GM23338 (cell line): Measurements from ENCODE around the gene SRSF7. TPM values are rescaled to one million over a fixed set of nuclear protein-coding genes. Genes with fewer than 3 reads are reported as not detected.

Source experiments
- ATAC-seq: fragments of 200-7000 bp; cut with Tn5 transposase; 3 replicates; pipeline ENCODE4 v1.9.1; 2020
- DNase-seq: peaks from one replicate; pipeline ENCODE4 v3.0.0-alpha.2; 2015; ENCODE audit warnings: low spot score
- H2AFZ ChIP-seq: fragments of 200-600 bp; sonication (generic); 2 replicates; pipeline ENCODE4 v1.8.0; 2016; ENCODE audit warnings: antibody characterized with exemption, mild to moderate bottlenecking, moderate library complexity
- H3F3A ChIP-seq: fragments of 200-600 bp; sonication (generic); replicated peaks from 2 replicates; pipeline ENCODE4 v1.8.0; 2017; ENCODE audit warnings: antibody characterized with exemption, mixed run types, low read depth
- H3K27ac ChIP-seq: fragments of 200-600 bp; sonication (generic); 2 replicates; pipeline ENCODE4 v1.6.1; 2016; ENCODE audit warnings: low read depth
- H3K27me3 ChIP-seq: fragments of 200-600 bp; sonication (generic); 2 replicates; pipeline ENCODE4 v1.8.0; 2016; ENCODE audit warnings: mild to moderate bottlenecking, mixed run types, moderate library complexity; ENCODE audit not compliant: insufficient read depth
- H3K36me3 ChIP-seq: fragments of 200-600 bp; sonication (generic); 2 replicates; pipeline ENCODE4 v1.8.0; 2016; ENCODE audit warnings: mild to moderate bottlenecking; ENCODE audit not compliant: insufficient read depth
- H3K4me1 ChIP-seq: fragments of 200-600 bp; sonication (generic); 2 replicates; pipeline ENCODE4 v1.8.0; 2016; ENCODE audit warnings: mild to moderate bottlenecking, moderate library complexity; ENCODE audit not compliant: insufficient read depth
- H3K4me2 ChIP-seq: fragments of 200-600 bp; sonication (generic); 2 replicates; pipeline ENCODE4 v1.7.1; 2017; ENCODE audit warnings: mixed run types
- H3K4me3 ChIP-seq: fragments of 200-600 bp; sonication (generic); 2 replicates; pipeline ENCODE4 v1.6.1; 2016; ENCODE audit warnings: mixed run types
- H3K79me2 ChIP-seq: fragments of 200-600 bp; sonication (generic); replicated peaks from 2 replicates; pipeline ENCODE4 v1.8.0; 2017; ENCODE audit warnings: mild to moderate bottlenecking; ENCODE audit not compliant: insufficient read depth
- H3K9me2 ChIP-seq: fragments of 200-600 bp; sonication (generic); 2 replicates; pipeline ENCODE4 v1.8.0; 2017; ENCODE audit not compliant: insufficient read depth
- H4K20me1 ChIP-seq: fragments of 200-600 bp; sonication (generic); replicated peaks from 2 replicates; pipeline ENCODE4 v1.8.0; 2017; ENCODE audit warnings: mild to moderate bottlenecking; ENCODE audit not compliant: insufficient read depth
- H3K27ac Mint-ChIP-seq: 2 replicates; pipeline ENCODE4 v1.8.0; 2020; ENCODE audit warnings: inconsistent platforms, mild to moderate bottlenecking, moderate library complexity, mixed read lengths
- H3K27me3 Mint-ChIP-seq: 3 replicates; pipeline ENCODE4 v1.8.0; 2022; ENCODE audit warnings: low read depth, mild to moderate bottlenecking, moderate library complexity, mixed read lengths, inconsistent platforms; ENCODE audit not compliant: insufficient read depth, poor library complexity
- H3K36me3 Mint-ChIP-seq: 3 replicates; pipeline ENCODE4 v1.8.0; 2021; ENCODE audit warnings: low read depth, mild to moderate bottlenecking, inconsistent platforms, moderate library complexity, mixed read lengths
- H3K4me1 Mint-ChIP-seq: 3 replicates; pipeline ENCODE4 v1.8.0; 2020; ENCODE audit warnings: mild to moderate bottlenecking, inconsistent platforms, mixed read lengths
- H3K4me3 Mint-ChIP-seq: 3 replicates; pipeline ENCODE4 v1.8.0; 2021; ENCODE audit warnings: moderate library complexity, mild to moderate bottlenecking, inconsistent platforms, mixed read lengths
- H3K9me3 Mint-ChIP-seq: 3 replicates; pipeline ENCODE4 v1.8.0; 2020; ENCODE audit warnings: moderate library complexity, mild to moderate bottlenecking, inconsistent platforms, mixed read lengths
- CREB1 ChIP-seq: fragments of 250-450 bp; sonication (Bioruptor Pico); IDR thresholded peaks from 2 replicates; pipeline ENCODE4 v1.5.0; 2020; ENCODE audit warnings: low read depth, mild to moderate bottlenecking, moderate library complexity
- EZH2phosphoT487 ChIP-seq: fragments of 200-600 bp; sonication (generic); IDR thresholded peaks from one replicate; pipeline ENCODE4 v1.8.1; 2018; ENCODE audit warnings: antibody characterized with exemption; ENCODE audit not compliant: unreplicated experiment
- JUNB ChIP-seq: IDR thresholded peaks from one replicate; pipeline ENCODE4 v1.6.1; 2016; ENCODE audit warnings: antibody characterized with exemption; ENCODE audit not compliant: unreplicated experiment
- NANOG ChIP-seq: IDR thresholded peaks from 2 replicates; pipeline ENCODE4 v1.6.1; 2016; ENCODE audit warnings: antibody characterized with exemption, borderline replicate concordance
- POLR2AphosphoS5 ChIP-seq: IDR thresholded peaks from 2 replicates; pipeline ENCODE4 v1.6.1; 2016; ENCODE audit warnings: antibody characterized with exemption, low read depth
- ZNF114 ChIP-seq: fragments of 250-450 bp; sonication (Bioruptor Pico); IDR thresholded peaks from 2 replicates; pipeline ENCODE4 v1.5.0; 2020; ENCODE audit warnings: mild to moderate bottlenecking, moderate library complexity
- polyA plus RNA-seq: library from polyadenylated mRNA; unstranded; fragments of >200 nt; fragmentation: Nextera tagmentation; extraction: Ambion mirVana; gene quantifications from 2 replicates; pipeline ENCODE4 v1.2.1, GENCODE V29; 2016
- total RNA-seq: library from RNA; depleted of rRNA; stranded (reverse); fragments of >200 nt; shearing (Covaris generic); gene quantifications from 2 replicates; pipeline ENCODE4 v1.2.3, GENCODE V29; 2014
- TF ChIP-seq, protein P1 (sequence below): IDR thresholded peaks from 2 replicates; pipeline ENCODE4 v1.6.1; 2016; ENCODE audit warnings: antibody characterized with exemption
- TF ChIP-seq, protein P2 (sequence below): IDR thresholded peaks from one replicate; pipeline ENCODE4 v1.6.1; 2018; ENCODE audit warnings: antibody characterized with exemption; ENCODE audit not compliant: unreplicated experiment
- TF ChIP-seq, protein P3 (sequence below), 2 experiments: fragments of 200-600 bp in 1 of 2; sonication (generic) in 1 of 2; conservative IDR thresholded peaks; 2 replicates each; pipeline versions ENCODE4 v1.5.1 to v1.6.1; 2016 to 2017; ENCODE audit warnings: antibody characterized with exemption in 2 of 2, low read depth in 2 of 2, mild to moderate bottlenecking in 2 of 2, moderate library complexity in 1 of 2

Gene SRSF7
- total and polyA plus RNA-seq, 2 experiments from 2014 or later, result 251 to 572 TPM

DNA sequence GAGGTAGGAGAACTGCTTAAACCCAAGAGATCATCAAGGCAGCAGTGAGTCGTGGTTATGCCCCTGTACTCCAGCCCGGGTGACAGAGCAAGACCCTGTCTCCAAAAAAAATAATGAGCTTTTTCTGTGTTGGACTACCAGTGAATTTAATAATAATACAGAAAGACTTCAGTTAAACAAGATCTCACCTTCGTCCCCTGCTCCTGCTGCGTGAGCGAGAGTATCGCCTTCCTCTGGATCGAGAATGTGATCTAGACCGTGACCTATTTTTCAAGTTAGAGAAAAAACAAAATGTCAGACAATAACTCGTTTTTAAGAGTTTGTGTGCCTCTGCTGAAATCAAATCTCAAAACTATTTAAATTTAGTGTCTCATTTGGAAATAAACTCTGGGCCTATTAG, 2.8 kb downstream of the SRSF7 start:
- Mint-ChIP-seq H3K36me3 (peaks cover 79% of the 10 kb centered on the region), H3K27ac (peak overlapping the region; percentile 79; the same call in 1 of the 2 replicates), H3K4me1 (peaks cover 39% of the 10 kb centered on the region), H3K9me3 (peaks cover 6% of the 10 kb centered on the region; the same call in 2 of the 3 replicates), H3K27me3 (peaks cover 25% of the 10 kb centered on the region), H3K4me3 (peak overlapping the region; percentile 98)
- Histone ChIP-seq H3K4me2 (peak overlapping the region; percentile 98), H3K4me3 (peak overlapping the region; percentile 99), H3K4me1 (peaks cover 12% of the 10 kb centered on the region), H3K79me2 (peaks cover 74% of the 10 kb centered on the region), H3F3A (peaks cover 68% of the 10 kb centered on the region), H3K36me3 (peaks cover 67% of the 10 kb centered on the region), H3K9me2 (no peaks in the 10 kb centered on the region), H3K27ac (peak overlapping the region; percentile 62), H3K27me3 (no peaks in the 10 kb centered on the region), H4K20me1 (peaks cover 55% of the 10 kb centered on the region), H2AFZ (no peak overlapping the region)
- TF ChIP-seq, protein P1, sequence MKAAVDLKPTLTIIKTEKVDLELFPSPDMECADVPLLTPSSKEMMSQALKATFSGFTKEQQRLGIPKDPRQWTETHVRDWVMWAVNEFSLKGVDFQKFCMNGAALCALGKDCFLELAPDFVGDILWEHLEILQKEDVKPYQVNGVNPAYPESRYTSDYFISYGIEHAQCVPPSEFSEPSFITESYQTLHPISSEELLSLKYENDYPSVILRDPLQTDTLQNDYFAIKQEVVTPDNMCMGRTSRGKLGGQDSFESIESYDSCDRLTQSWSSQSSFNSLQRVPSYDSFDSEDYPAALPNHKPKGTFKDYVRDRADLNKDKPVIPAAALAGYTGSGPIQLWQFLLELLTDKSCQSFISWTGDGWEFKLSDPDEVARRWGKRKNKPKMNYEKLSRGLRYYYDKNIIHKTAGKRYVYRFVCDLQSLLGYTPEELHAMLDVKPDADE, result no peak
- TF ChIP-seq NANOG, result no peak
- no peak for TF ChIP-seq EZH2phosphoT487
- no peak for TF ChIP-seq POLR2AphosphoS5
- TF ChIP-seq ZNF114, result no peak
- DNase-seq, result no peak
- ATAC-seq, result no peak

DNA sequence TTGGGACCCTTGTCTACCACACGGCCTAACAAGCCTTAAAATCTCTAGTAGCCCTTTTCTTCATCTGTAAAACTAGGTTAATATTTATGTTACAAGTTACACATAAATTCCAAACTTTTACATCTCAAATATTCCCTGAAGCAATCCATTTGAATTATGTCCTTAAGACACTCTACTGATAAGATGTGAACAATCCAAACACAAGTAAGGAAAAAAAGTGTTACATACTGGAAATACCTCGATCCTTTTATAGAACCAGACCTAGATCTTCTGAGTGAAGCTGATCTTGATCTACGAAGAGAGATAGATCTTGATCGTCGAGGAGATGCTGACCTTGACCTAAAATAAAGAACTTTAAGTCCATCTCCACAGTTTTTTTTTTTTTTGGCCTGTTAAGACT, 3.3 kb downstream of the SRSF7 start:
- no peaks in the 10 kb centered on the region for H3K9me2 ChIP-seq
- H3K4me3 ChIP-seq, result peak overlapping the region; percentile 99
- H3K79me2 ChIP-seq, result peaks cover 74% of the 10 kb centered on the region
- no peaks in the 10 kb centered on the region for H3K27me3 ChIP-seq
- no peak overlapping the region for H2AFZ ChIP-seq
- H3F3A ChIP-seq, result peaks cover 71% of the 10 kb centered on the region
- peak overlapping the region; percentile 50; the same call in 1 of the 2 replicates for H3K4me2 ChIP-seq
- H4K20me1 ChIP-seq, result peaks cover 60% of the 10 kb centered on the region
- Mint-ChIP-seq H3K4me3 (peak overlapping the region; percentile 98), H3K36me3 (peaks cover 84% of the 10 kb centered on the region), H3K27ac (peak overlapping the region; percentile 79), H3K4me1 (peaks cover 39% of the 10 kb centered on the region), H3K27me3 (peaks cover 23% of the 10 kb centered on the region), H3K9me3 (peaks cover 6% of the 10 kb centered on the region; the same call in 2 of the 3 replicates)
- DNase-seq (no peak), ATAC-seq (no peak)
- peak overlapping the region; percentile 62 for H3K27ac ChIP-seq
- H3K4me1 ChIP-seq, result peaks cover 12% of the 10 kb centered on the region
- peaks cover 67% of the 10 kb centered on the region for H3K36me3 ChIP-seq
- TF ChIP-seq, protein P2, sequence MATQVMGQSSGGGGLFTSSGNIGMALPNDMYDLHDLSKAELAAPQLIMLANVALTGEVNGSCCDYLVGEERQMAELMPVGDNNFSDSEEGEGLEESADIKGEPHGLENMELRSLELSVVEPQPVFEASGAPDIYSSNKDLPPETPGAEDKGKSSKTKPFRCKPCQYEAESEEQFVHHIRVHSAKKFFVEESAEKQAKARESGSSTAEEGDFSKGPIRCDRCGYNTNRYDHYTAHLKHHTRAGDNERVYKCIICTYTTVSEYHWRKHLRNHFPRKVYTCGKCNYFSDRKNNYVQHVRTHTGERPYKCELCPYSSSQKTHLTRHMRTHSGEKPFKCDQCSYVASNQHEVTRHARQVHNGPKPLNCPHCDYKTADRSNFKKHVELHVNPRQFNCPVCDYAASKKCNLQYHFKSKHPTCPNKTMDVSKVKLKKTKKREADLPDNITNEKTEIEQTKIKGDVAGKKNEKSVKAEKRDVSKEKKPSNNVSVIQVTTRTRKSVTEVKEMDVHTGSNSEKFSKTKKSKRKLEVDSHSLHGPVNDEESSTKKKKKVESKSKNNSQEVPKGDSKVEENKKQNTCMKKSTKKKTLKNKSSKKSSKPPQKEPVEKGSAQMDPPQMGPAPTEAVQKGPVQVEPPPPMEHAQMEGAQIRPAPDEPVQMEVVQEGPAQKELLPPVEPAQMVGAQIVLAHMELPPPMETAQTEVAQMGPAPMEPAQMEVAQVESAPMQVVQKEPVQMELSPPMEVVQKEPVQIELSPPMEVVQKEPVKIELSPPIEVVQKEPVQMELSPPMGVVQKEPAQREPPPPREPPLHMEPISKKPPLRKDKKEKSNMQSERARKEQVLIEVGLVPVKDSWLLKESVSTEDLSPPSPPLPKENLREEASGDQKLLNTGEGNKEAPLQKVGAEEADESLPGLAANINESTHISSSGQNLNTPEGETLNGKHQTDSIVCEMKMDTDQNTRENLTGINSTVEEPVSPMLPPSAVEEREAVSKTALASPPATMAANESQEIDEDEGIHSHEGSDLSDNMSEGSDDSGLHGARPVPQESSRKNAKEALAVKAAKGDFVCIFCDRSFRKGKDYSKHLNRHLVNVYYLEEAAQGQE, result no peak
- TF ChIP-seq, protein P3, sequence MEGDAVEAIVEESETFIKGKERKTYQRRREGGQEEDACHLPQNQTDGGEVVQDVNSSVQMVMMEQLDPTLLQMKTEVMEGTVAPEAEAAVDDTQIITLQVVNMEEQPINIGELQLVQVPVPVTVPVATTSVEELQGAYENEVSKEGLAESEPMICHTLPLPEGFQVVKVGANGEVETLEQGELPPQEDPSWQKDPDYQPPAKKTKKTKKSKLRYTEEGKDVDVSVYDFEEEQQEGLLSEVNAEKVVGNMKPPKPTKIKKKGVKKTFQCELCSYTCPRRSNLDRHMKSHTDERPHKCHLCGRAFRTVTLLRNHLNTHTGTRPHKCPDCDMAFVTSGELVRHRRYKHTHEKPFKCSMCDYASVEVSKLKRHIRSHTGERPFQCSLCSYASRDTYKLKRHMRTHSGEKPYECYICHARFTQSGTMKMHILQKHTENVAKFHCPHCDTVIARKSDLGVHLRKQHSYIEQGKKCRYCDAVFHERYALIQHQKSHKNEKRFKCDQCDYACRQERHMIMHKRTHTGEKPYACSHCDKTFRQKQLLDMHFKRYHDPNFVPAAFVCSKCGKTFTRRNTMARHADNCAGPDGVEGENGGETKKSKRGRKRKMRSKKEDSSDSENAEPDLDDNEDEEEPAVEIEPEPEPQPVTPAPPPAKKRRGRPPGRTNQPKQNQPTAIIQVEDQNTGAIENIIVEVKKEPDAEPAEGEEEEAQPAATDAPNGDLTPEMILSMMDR (conservative IDR thresholded peaks at IDR 0.05; ENCODE audit: low read depth in 2 of 2), result no peak
- TF ChIP-seq EZH2phosphoT487 (no peak), JUNB (no peak), ZNF114 (no peak), CREB1 (CRISPR knock-in tag) (no peak)
- TF ChIP-seq, protein P1, result no peak
